ENCODE data around the gene TSNAXIP1. TPM values are rescaled to one million over a fixed set of nuclear protein-coding genes. Genes with fewer than 3 reads are reported as not detected.
A peak's percentile ranks its signal among the peaks of the same experiment; 100 is the strongest.
"Not testable (repeated sequence)": the region's sequence is repeated elsewhere in the genome, so short reads cannot be mapped to it uniquely, and the experiment has no call there.

TSNAXIP1 gene
- total and polyA plus RNA-seq, 8 donors: 0.25 to 11.1 (median 1.0) TPM

DNA sequence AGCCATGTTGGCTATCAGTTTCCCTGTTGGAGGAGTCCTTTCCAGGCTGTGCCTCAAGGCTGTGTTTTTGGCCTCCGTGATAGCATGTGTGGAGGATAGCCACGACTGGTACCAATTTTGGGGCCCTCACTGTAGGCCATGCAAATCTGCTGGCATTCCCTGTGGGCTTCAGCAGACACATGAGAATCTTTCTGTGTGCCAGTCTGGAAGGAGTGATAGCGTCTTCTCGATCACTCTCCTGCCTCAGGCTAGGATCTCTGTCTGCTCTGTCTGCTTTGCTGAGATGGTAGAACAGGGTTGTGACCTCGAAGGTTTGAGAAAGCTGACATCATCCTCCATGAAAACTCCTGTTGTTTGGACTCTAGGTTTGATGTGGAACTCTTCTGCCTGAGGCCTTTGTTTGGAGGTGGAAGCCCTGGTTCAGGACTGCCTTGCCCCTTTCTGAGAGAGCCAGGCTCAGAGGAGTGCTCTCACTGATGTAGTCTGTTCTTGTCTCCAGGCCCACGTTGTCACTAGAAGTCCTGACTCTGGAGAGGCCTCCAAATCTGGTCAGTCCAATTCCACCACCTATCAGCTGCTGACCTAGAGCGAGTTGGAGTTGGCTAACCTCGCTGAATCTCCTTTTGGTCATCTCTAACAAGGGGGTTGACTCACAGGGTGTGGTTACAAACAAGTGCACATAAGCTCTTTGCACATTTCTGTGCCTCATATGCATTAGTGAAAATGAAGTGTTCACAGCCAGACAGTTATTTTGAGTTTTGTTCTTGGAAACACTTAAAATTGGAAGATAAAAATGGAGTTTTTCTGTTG, 54.1 kb downstream of the TSNAXIP1 start:
- intact Hi-C loops (cut with DNase I): no loop called here
- FAIRE-seq (no peak), ATAC-seq (no peak), DNase-seq (no peak)
- 83 to 85% methylated on average over 8 of the region's 8 CpGs for WGBS, 2 donors
- H3K27ac ChIP-seq: no peak overlapping the region
- H3K9me3 ChIP-seq: no peaks in the 10 kb centered on the region
- H3K36me3 ChIP-seq: peaks cover 0 to 6% (median 0%) of the 10 kb centered on the region in 3 donors
- peaks cover 20 to 25% (median 23%) of the 10 kb centered on the region in 3 donors for H3K4me1 ChIP-seq
- TF ChIP-seq CTCF (IDR thresholded peaks at IDR 0.05): no peak
- no peaks in the 10 kb centered on the region for H3K27me3 ChIP-seq
- H3K4me3 ChIP-seq: no peak overlapping the region

DNA sequence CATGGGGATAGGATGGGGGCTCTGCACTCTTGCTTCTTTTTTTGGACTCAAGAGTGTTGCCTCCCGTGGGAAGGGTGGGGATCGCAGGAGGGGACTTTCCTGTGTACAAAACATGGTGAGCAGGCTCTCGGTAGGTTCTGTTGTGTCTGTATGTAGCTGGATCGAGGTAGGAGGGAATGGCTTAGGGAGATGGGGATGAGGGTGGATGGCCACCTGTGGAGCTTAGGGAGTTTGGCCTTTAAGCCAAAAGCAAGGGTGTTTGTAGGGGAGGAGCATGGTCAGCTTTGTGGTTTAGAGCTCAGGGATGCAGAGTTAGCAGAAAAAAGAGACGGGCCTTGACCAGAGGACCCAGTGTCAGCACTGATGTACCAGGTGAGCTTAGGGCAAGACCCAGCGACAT, 55.2 kb downstream of the TSNAXIP1 start:
- Histone ChIP-seq H3K27ac (no peak overlapping the region), H3K4me1 (peaks cover 14 to 16% (median 16%) of the 10 kb centered on the region in 3 donors), H3K4me3 (no peak overlapping the region), H3K36me3 (peaks cover 0 to 6% (median 0%) of the 10 kb centered on the region in 3 donors), H3K27me3 (no peaks in the 10 kb centered on the region), H3K9me3 (no peaks in the 10 kb centered on the region)
- DNase-seq (no peak), ATAC-seq (no peak), FAIRE-seq (no peak)
- WGBS, 2 donors: 88 to 90% methylated on average over 6 of the region's 6 CpGs
- no peak for TF ChIP-seq CTCF (IDR thresholded peaks at IDR 0.05)
- intact Hi-C loops (cut with DNase I): no loop called here

GRCh38 chr16:67862623-67863583, 56.2 kb downstream of the TSNAXIP1 start:
- DNase-seq: no peak
- no peaks in the 10 kb centered on the region for H3K9me3 ChIP-seq
- H3K4me3 ChIP-seq: no peak overlapping the region
- no peak for TF ChIP-seq CTCF (IDR thresholded peaks at IDR 0.05)
- WGBS, 2 donors: 86 to 90% methylated on average over 11 of the region's 11 CpGs
- peak overlapping the region in 2 of 4 donors; percentile 12 to 31 for H3K27ac ChIP-seq
- no peak for FAIRE-seq
- peaks cover 10 to 14% (median 11%) of the 10 kb centered on the region in 3 donors for H3K4me1 ChIP-seq
- peak in 3 of 4 donors; percentile 14 to 44 (median 25) for ATAC-seq
- intact Hi-C loops (cut with DNase I): no loop called here
- peaks cover 0 to 6% (median 0%) of the 10 kb centered on the region in 3 donors for H3K36me3 ChIP-seq
- no peaks in the 10 kb centered on the region for H3K27me3 ChIP-seq

DNA sequence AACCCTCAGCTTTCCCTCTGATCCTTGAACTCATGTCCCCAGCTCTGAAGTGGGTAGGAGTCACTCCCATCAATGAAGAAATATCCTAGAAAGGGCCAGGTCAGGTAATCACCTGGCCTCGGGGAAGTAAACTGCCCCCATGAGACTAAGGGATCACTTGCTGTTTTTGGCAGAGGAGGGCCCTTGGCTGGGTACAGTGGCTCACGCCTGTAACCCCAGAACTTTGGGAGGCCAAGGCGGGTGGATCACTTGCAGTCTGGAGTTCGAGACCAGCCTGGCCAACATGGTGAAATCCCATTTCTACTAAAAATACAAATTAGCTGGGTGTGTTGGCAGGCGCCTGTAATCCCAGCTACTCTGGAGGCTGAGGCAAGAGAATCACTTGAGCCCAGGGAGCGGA, 57.4 kb downstream of the TSNAXIP1 start:
- 94 to 95% methylated on average over 6 of the region's 6 CpGs for WGBS, 2 donors
- H3K4me3 ChIP-seq; ATAC-seq; H3K36me3 ChIP-seq; H3K27me3 ChIP-seq; H3K9me3 ChIP-seq; intact Hi-C loops (cut with DNase I); FAIRE-seq; DNase-seq: not testable (repeated sequence)
- Histone ChIP-seq H3K4me1 (peaks cover 8 to 16% (median 13%) of the 10 kb centered on the region in 3 donors), H3K27ac (peak overlapping the region in 1 of 4 donors; percentile 41)

GRCh38 chr16:67864594-67864993, 57.9 kb downstream of the TSNAXIP1 start:
- ATAC-seq (no peak), DNase-seq (no peak), FAIRE-seq (no peak)
- peaks cover 0 to 6% (median 2%) of the 10 kb centered on the region in 3 donors for H3K36me3 ChIP-seq
- no peaks in the 10 kb centered on the region for H3K9me3 ChIP-seq
- TF ChIP-seq CTCF (IDR thresholded peaks at IDR 0.05): no peak
- H3K4me3 ChIP-seq: no peak overlapping the region
- no peak overlapping the region for H3K27ac ChIP-seq
- no peaks in the 10 kb centered on the region for H3K27me3 ChIP-seq
- peaks cover 8 to 18% (median 13%) of the 10 kb centered on the region in 3 donors for H3K4me1 ChIP-seq
- intact Hi-C loops (cut with DNase I): no loop called here
- 87 to 88% methylated on average over 2 of the region's 2 CpGs for WGBS, 2 donors
